SK-N-SH (cell line): ENCODE data around the gene NTN1.

ENCODE experiments used
- EP300 ChIP-seq, 2 experiments: IDR thresholded peaks; 2 replicates each; pipeline versions ENCODE4 v1.4.0 to v1.6.1; 2012; ENCODE audit warnings: borderline replicate concordance in 1 of 2, low read depth in 1 of 2, low read length in 1 of 2
- EZH2phosphoT487 ChIP-seq: fragments of 200-600 bp; sonication (generic); IDR thresholded peaks from 2 replicates; pipeline ENCODE4 v1.6.1; 2017; ENCODE audit warnings: low read depth, mixed run types, mild to moderate bottlenecking, antibody characterized with exemption, moderate library complexity, borderline replicate concordance
- FOSL2 ChIP-seq: IDR thresholded peaks from 2 replicates; pipeline ENCODE4 v1.4.0; 2012; ENCODE audit warnings: low read depth, mild to moderate bottlenecking, moderate library complexity, borderline replicate concordance
- FOXJ3 ChIP-seq: sonication (generic); formaldehyde crosslinking; IDR thresholded peaks from 2 replicates; pipeline ENCODE4 v1.5.1; 2020; ENCODE audit warnings: mild to moderate bottlenecking, missing genetic modification reagents
- GABPA ChIP-seq: IDR thresholded peaks from 2 replicates; pipeline ENCODE4 v1.4.0; 2012; ENCODE audit warnings: low read depth, mild to moderate bottlenecking
- NFIC ChIP-seq: IDR thresholded peaks from 2 replicates; pipeline ENCODE4 v1.4.0; 2012; ENCODE audit warnings: borderline replicate concordance
- RAD21 ChIP-seq: IDR thresholded peaks from 2 replicates; pipeline ENCODE4 v1.6.1; 2012; ENCODE audit warnings: mild to moderate bottlenecking, low read length
- RCOR1 ChIP-seq: fragments of 150-350 bp; IDR thresholded peaks from 2 replicates; pipeline ENCODE4 v1.6.1; 2017; ENCODE audit warnings: antibody characterized with exemption, low read length
- USF2 ChIP-seq: fragments of 150-350 bp; IDR thresholded peaks from 2 replicates; pipeline ENCODE4 v1.6.1; 2017; ENCODE audit warnings: antibody characterized with exemption, low read length, low read depth, borderline replicate concordance
- ZBTB33 ChIP-seq: IDR thresholded peaks from 2 replicates; pipeline ENCODE4 v1.4.0; 2012; ENCODE audit warnings: low read depth, borderline replicate concordance
- TF ChIP-seq, protein P1 (sequence below): IDR thresholded peaks from 2 replicates; pipeline ENCODE4 v1.6.1; 2012; ENCODE audit warnings: mild to moderate bottlenecking, low read depth, low read length, moderate library complexity
- TF ChIP-seq, protein P2 (sequence below): fragments of 200-600 bp; sonication (generic); IDR thresholded peaks from 2 replicates; pipeline ENCODE4 v1.6.1; 2017; ENCODE audit warnings: antibody characterized with exemption, mild to moderate bottlenecking, moderate library complexity
- TF ChIP-seq, protein P3 (sequence below): IDR thresholded peaks from 2 replicates; pipeline ENCODE4; 2012
- TF ChIP-seq, protein P4 (sequence below): IDR thresholded peaks from 2 replicates; pipeline ENCODE4 v1.4.0; 2012; ENCODE audit warnings: low read depth

- TF ChIP-seq RCOR1 (no peak), GABPA (no peak), ZBTB33 (no peak), NFIC (no peak), EP300 (IDR thresholded peaks at IDR 0.05; ENCODE audit: borderline replicate concordance in 1 of 2, low read depth in 1 of 2, low read length in 1 of 2) (no peak), EZH2phosphoT487 (no peak), RAD21 (no peak), USF2 (no peak), FOSL2 (no peak), FOXJ3 (CRISPR knock-in tag) (no peak)
- TF ChIP-seq, protein P1, sequence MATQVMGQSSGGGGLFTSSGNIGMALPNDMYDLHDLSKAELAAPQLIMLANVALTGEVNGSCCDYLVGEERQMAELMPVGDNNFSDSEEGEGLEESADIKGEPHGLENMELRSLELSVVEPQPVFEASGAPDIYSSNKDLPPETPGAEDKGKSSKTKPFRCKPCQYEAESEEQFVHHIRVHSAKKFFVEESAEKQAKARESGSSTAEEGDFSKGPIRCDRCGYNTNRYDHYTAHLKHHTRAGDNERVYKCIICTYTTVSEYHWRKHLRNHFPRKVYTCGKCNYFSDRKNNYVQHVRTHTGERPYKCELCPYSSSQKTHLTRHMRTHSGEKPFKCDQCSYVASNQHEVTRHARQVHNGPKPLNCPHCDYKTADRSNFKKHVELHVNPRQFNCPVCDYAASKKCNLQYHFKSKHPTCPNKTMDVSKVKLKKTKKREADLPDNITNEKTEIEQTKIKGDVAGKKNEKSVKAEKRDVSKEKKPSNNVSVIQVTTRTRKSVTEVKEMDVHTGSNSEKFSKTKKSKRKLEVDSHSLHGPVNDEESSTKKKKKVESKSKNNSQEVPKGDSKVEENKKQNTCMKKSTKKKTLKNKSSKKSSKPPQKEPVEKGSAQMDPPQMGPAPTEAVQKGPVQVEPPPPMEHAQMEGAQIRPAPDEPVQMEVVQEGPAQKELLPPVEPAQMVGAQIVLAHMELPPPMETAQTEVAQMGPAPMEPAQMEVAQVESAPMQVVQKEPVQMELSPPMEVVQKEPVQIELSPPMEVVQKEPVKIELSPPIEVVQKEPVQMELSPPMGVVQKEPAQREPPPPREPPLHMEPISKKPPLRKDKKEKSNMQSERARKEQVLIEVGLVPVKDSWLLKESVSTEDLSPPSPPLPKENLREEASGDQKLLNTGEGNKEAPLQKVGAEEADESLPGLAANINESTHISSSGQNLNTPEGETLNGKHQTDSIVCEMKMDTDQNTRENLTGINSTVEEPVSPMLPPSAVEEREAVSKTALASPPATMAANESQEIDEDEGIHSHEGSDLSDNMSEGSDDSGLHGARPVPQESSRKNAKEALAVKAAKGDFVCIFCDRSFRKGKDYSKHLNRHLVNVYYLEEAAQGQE, result no peak
- TF ChIP-seq, protein P2, sequence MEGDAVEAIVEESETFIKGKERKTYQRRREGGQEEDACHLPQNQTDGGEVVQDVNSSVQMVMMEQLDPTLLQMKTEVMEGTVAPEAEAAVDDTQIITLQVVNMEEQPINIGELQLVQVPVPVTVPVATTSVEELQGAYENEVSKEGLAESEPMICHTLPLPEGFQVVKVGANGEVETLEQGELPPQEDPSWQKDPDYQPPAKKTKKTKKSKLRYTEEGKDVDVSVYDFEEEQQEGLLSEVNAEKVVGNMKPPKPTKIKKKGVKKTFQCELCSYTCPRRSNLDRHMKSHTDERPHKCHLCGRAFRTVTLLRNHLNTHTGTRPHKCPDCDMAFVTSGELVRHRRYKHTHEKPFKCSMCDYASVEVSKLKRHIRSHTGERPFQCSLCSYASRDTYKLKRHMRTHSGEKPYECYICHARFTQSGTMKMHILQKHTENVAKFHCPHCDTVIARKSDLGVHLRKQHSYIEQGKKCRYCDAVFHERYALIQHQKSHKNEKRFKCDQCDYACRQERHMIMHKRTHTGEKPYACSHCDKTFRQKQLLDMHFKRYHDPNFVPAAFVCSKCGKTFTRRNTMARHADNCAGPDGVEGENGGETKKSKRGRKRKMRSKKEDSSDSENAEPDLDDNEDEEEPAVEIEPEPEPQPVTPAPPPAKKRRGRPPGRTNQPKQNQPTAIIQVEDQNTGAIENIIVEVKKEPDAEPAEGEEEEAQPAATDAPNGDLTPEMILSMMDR, result no peak
- TF ChIP-seq, protein P3, sequence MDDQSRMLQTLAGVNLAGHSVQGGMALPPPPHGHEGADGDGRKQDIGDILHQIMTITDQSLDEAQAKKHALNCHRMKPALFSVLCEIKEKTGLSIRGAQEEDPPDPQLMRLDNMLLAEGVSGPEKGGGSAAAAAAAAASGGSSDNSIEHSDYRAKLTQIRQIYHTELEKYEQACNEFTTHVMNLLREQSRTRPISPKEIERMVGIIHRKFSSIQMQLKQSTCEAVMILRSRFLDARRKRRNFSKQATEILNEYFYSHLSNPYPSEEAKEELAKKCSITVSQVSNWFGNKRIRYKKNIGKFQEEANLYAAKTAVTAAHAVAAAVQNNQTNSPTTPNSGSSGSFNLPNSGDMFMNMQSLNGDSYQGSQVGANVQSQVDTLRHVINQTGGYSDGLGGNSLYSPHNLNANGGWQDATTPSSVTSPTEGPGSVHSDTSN, result no peak
- TF ChIP-seq, protein P4, sequence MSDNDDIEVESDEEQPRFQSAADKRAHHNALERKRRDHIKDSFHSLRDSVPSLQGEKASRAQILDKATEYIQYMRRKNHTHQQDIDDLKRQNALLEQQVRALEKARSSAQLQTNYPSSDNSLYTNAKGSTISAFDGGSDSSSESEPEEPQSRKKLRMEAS, result no peak
Observed at GRCh38 chr17:9158544-9159452, 137.5 kb downstream of the NTN1 start.
